WTC11 (cell line): ENCODE data around the gene CLSTN2. TPM values are rescaled to one million over a fixed set of nuclear protein-coding genes. Genes with fewer than 3 reads are reported as not detected.

Experiments
- ATAC-seq: fragments of 200-7000 bp; cut with Tn5 transposase; 2 replicates; pipeline ENCODE4 v1.10.0; 2021; ENCODE audit warnings: mild to moderate bottlenecking, moderate library complexity
- CTCF ChIA-PET: fragments of 300-600 bp; sonication (Branson Sonifier 250); formaldehyde crosslinking; loops from one replicate; lab custom pipeline; 2021; ENCODE audit warnings: antibody characterized with exemption; lab: Charles Lee
- POLR2A ChIA-PET: fragments of 350-600 bp; sonication (Branson Sonifier 250); formaldehyde crosslinking; loops from one replicate; lab custom pipeline; 2021; ENCODE audit warnings: antibody characterized with exemption; lab: Charles Lee
- DNase-seq: peaks from one replicate; pipeline ENCODE4 v3.0.0; 2021; ENCODE audit warnings: low spot score
- H3K27ac Mint-ChIP-seq: 2 replicates; pipeline ENCODE4 v1.8.0; 2021; ENCODE audit warnings: mixed read lengths
- H3K27me3 Mint-ChIP-seq: 2 replicates; pipeline ENCODE4 v1.8.0; 2021; ENCODE audit warnings: low read depth, mild to moderate bottlenecking, moderate library complexity, mixed read lengths
- H3K36me3 Mint-ChIP-seq: 2 replicates; pipeline ENCODE4 v1.8.0; 2021; ENCODE audit warnings: mixed read lengths
- H3K4me1 Mint-ChIP-seq: 2 replicates; pipeline ENCODE4 v1.8.0; 2022; ENCODE audit warnings: mixed read lengths
- H3K4me3 Mint-ChIP-seq: 2 replicates; pipeline ENCODE4 v1.8.0; 2021; ENCODE audit warnings: mild to moderate bottlenecking, moderate library complexity, mixed read lengths
- H3K9me3 Mint-ChIP-seq: 2 replicates; pipeline ENCODE4 v1.8.0; 2021; ENCODE audit warnings: mixed read lengths
- ARID4B ChIP-seq: sonication (generic); formaldehyde crosslinking; IDR thresholded peaks from 2 replicates; pipeline ENCODE4 v1.8.0; 2023; ENCODE audit warnings: missing genetic modification reagents, mild to moderate bottlenecking, borderline replicate concordance
- ATF3 ChIP-seq: sonication (generic); formaldehyde crosslinking; conservative IDR thresholded peaks from 2 replicates; pipeline ENCODE4 v1.8.1; 2022; ENCODE audit warnings: mild to moderate bottlenecking, missing genetic modification reagents
- CDX4 ChIP-seq: fragments of 250-450 bp; sonication (Bioruptor Pico); IDR thresholded peaks from 2 replicates; pipeline ENCODE4 v1.9.0; 2021; ENCODE audit warnings: moderate library complexity, mild to moderate bottlenecking, inconsistent platforms, borderline replicate concordance
- CREB1 ChIP-seq: sonication (generic); formaldehyde crosslinking; IDR thresholded peaks from 2 replicates; pipeline ENCODE4 v1.8.0; 2023; ENCODE audit warnings: mild to moderate bottlenecking, missing genetic modification reagents
- FOXK1 ChIP-seq: sonication (generic); formaldehyde crosslinking; IDR thresholded peaks from 2 replicates; pipeline ENCODE4 v1.8.0; 2022; ENCODE audit warnings: mild to moderate bottlenecking, moderate library complexity, missing genetic modification reagents
- GRHL2 ChIP-seq: fragments of 250-450 bp; sonication (Bioruptor Pico); IDR thresholded peaks from 2 replicates; pipeline ENCODE4 v1.8.0; 2022; ENCODE audit warnings: mild to moderate bottlenecking, moderate library complexity; ENCODE audit not compliant: insufficient replicate concordance, severe bottlenecking
- MAX ChIP-seq: sonication (generic); formaldehyde crosslinking; IDR thresholded peaks from 2 replicates; pipeline ENCODE4 v1.8.0; 2022; ENCODE audit warnings: mild to moderate bottlenecking, missing genetic modification reagents
- RELA ChIP-seq: sonication (generic); formaldehyde crosslinking; IDR thresholded peaks from 2 replicates; pipeline ENCODE4 v1.8.1; 2022; ENCODE audit warnings: missing genetic modification reagents, mild to moderate bottlenecking, borderline replicate concordance
- STAT6 ChIP-seq: sonication (generic); formaldehyde crosslinking; conservative IDR thresholded peaks from 2 replicates; pipeline ENCODE4 v1.8.1; 2023; ENCODE audit warnings: mild to moderate bottlenecking, low read depth, missing genetic modification reagents, moderate library complexity
- ZBTB21 ChIP-seq: sonication (generic); formaldehyde crosslinking; IDR thresholded peaks from 2 replicates; pipeline ENCODE4 v1.8.1; 2023; ENCODE audit warnings: mild to moderate bottlenecking, missing genetic modification reagents, borderline replicate concordance
- ZBTB43 ChIP-seq: sonication (generic); formaldehyde crosslinking; IDR thresholded peaks from 2 replicates; pipeline ENCODE4 v1.8.1; 2023; ENCODE audit warnings: mild to moderate bottlenecking, missing genetic modification reagents
- ZNF512 ChIP-seq: sonication (generic); formaldehyde crosslinking; IDR thresholded peaks from 2 replicates; pipeline ENCODE4 v1.8.1; 2022; ENCODE audit warnings: missing genetic modification reagents, borderline replicate concordance
- total RNA-seq: library from RNA; stranded (reverse); gene quantifications from 3 replicates; pipeline ENCODE4 v1.2.3, GENCODE V29; 2021

CLSTN2 gene
- total RNA-seq, 1 experiment from 2014 or later = 0.35 TPM

GRCh38 chr3:139954146-139954860, 19.3 kb downstream of the CLSTN2 start (continued):
- no peak for TF ChIP-seq ZBTB43 (CRISPR knock-in tag)
- no peak for TF ChIP-seq FOXK1
- no peak for TF ChIP-seq MAX
- no peak for TF ChIP-seq ATF3 (CRISPR knock-in tag)

- Mint-ChIP-seq H3K4me3 (no peak overlapping the region), H3K9me3 (no peaks in the 10 kb centered on the region), H3K36me3 (no peaks in the 10 kb centered on the region), H3K4me1 (peaks cover 18% of the 10 kb centered on the region), H3K27ac (no peak overlapping the region), H3K27me3 (no peaks in the 10 kb centered on the region)
- DNase-seq (no peak), ATAC-seq (no peak)
- ChIA-PET CTCF (interaction anchor here (1.2 to 2.0 kb wide), 2 partner anchors 20 to 22 kb away, joined by 3 to 9 read pairs; partner anchors contain the start of gene CLSTN2), POLR2A (no interaction called here)
- no peak for TF ChIP-seq ZBTB21 (CRISPR knock-in tag)
- TF ChIP-seq CDX4 = no peak
- no peak for TF ChIP-seq STAT6 (CRISPR knock-in tag)
- TF ChIP-seq RELA = no peak
- no peak for TF ChIP-seq CREB1 (CRISPR knock-in tag)
- no peak for TF ChIP-seq ARID4B (CRISPR knock-in tag)
- TF ChIP-seq GRHL2 (CRISPR knock-in tag) = no peak
- no peak for TF ChIP-seq ZNF512 (CRISPR knock-in tag)
These were observed 22.9 kb downstream of the CLSTN2 start for GRCh38 chr3:139957844-139958243.
